HG02973 (cell line): ENCODE measurements around the gene ADTRP.

Experiments
- ATAC-seq: cut with Tn5 transposase; IDR thresholded peaks from one replicate; pipeline ENCODE4 v1.9.1; 2021; ENCODE audit warnings: moderate library complexity; ENCODE audit not compliant: unreplicated experiment

The ADTRP gene, protein sequence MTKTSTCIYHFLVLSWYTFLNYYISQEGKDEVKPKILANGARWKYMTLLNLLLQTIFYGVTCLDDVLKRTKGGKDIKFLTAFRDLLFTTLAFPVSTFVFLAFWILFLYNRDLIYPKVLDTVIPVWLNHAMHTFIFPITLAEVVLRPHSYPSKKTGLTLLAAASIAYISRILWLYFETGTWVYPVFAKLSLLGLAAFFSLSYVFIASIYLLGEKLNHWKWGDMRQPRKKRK

DNA sequence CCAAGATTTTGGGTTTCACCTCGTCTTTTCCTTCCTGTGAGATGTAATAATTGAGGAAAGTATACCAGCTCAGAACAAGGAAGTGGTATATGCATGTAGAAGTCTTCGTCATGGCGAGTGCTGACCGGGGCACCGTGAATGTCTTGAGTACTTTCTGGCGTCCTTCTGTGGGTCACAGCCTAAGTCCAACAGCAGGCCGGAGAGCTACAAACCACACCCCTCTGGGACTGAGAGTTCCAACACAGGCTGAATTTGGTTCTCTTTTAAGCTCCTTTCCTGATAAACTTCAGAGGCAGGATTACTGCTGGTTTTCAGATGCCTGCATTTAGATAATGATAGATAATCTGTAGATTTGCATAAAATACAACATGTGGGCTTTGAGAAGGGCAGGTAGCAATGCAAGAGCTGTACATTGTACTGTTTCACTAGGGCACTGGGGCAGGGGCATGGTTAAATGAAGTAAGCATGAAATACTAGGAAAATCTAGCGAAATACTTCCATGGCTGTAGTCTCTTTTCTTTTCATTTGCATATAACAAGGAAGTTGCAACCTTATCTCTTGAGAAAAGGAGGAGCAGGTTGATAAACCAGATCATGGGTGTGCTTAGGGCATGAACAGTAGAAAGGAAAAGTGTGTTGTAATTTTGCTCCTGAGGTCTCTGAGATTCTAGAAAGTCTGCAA, at the start of gene ADTRP:
TSS of gene ADTRP (minus strand) at position 156 of the 681 bp plus-strand sequence. CDS start at position 112, 44 bp downstream.
- no peak for ATAC-seq

DNA sequence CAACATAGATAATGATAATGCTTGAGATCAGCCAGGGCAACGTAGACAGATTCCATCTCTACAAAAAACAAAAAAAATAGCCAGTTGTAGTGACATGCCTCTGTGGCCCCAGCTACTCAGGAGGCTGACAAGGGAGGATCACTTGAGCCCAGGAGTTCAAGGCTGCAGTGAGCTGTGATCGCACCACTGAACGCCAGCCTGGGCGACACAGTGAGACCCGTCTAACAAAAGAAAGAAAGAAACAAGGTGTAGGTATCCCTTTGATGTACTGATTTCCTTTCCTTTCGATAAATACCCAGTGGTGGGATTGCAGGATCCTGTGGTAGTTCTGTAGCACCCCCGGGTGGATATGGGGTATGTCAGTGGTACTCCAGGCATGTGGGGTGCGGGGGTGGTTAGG, 48.2 kb upstream of the ADTRP start:
- no peak for ATAC-seq

DNA sequence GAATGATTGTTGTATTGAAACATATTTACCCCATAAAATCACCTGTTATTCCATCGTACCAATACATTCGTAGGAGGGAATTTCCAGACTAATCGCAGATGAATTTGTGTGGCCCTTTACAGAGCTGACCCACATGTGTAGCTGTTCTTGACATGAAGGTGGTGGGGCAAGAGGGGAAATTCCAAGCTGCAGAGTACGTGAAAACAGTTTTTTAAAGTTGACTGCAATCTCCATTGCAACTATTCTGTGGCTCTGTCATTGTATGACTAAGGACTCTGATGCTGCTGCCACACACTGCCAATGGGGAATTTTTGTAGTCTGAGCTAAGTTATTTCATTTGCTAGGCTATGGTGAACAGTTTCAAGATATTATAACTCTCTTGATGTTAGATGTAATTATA, 46.4 kb upstream of the ADTRP start:
- ATAC-seq: peak; percentile 70

DNA sequence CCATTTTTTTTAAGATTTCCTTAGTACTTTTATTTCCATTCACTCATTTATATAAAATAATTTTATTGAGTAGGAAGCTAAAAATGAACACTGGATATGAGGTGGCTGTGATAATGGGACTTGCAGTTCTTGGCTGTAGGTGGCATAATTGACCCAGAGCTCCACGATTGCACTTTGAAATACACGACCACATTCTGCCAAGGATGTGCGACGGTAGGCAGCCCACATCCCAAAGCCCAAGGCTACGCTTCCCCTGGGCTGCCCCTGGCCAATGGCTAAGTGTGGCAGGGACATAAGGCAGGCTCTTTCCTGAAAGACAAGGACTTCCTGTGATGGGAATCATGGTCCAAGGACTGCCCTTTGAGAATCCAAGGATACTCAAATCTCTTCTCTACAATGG, 43.7 kb upstream of the ADTRP start:
- ATAC-seq: no peak

DNA sequence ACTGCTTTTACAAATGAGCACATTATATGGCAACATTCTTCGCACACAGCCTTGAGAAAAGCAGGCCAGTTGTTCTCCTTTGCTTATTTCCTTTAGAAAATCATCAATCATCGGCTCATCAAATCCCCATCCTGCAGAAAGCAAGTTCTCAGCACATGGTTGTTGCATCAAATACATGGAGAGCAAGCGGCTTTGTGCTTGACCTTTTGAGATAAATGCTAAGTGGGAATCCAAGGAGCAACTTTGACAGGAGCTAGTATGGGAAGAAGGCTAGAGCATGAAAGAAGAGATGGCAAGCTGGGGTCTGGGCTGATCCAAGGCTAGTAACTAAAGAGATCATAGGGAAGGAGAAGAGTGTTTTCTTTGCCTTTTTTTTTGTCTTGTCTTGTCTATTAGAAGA, 43.2 kb upstream of the ADTRP start:
- no peak for ATAC-seq

DNA sequence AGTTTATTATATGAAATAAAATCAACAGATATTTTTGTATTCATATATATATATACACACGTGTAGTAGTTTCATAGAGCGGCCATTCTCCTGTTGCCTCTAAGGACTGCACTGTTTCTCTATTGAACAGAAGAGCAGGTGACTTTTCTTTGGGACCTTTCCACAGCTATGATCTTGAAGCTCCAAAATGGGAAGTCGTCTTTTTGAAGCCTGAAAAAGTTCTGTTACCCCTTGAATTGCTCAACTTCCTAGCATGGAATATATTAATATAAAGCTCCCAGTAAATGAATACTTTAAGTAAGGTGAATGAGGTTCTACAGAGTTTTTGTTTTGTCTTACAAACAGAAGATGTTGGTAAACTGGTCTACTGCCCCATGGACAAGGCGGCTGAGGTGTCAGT, 42.2 kb upstream of the ADTRP start:
- ATAC-seq: no peak

DNA sequence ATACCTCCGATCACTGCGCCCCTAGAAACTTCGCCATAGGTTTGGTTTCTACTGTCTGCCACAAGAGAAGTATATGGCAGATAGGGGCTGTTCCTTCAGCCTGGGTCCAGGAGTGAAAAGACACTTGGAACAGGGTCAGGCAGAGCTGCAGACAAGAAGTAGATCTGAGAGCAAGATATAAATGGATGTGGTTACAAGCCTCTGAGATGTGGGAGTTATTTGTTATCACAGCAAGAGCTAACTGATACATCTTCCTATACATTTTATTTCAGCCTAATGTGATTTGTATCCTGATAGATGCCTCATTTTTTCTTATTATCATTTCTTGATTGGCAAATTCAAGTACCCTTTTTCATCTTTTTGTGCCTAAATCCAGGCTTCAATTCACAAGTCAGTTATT, 40.9 kb upstream of the ADTRP start:
- ATAC-seq: no peak

DNA sequence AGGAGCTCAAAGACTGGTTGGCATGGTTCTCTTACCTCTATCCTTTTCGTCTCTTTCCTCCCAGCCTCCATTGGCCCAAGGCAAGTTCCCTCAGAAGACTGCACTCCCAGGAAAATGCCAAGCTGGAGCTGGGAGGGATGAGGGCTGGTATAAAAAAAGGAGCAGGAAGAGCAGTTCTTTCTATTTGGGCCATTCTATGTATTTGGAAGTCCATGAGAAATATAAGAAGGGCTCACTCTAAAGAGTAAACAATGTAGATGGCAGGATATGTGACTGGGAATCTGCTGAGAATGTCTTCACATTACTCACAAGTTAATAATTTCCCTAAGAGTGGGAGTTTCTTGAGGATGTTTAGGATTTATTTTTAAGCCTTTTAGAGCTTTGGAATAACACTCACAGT, 36.6 kb upstream of the ADTRP start:
- no peak for ATAC-seq

DNA sequence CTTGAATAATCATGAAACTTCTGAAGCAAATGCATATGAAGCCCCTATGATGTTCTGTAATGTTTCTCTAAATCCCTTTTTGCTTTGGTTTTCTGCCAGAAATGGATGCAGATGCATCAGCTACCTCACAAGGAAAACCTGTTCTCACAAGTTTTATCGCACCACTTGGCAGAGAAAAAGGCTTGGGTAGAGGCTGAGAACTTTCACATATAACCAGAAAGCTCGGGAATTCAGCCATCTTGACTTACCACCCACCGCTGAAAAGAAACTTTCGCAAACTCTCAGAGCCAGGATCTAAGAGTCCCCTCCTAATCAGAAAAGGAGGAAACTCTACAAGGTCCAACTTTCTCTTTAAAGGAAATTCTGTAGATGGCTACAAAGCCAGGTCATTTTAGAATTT, 36.2 kb upstream of the ADTRP start:
- ATAC-seq: no peak

DNA sequence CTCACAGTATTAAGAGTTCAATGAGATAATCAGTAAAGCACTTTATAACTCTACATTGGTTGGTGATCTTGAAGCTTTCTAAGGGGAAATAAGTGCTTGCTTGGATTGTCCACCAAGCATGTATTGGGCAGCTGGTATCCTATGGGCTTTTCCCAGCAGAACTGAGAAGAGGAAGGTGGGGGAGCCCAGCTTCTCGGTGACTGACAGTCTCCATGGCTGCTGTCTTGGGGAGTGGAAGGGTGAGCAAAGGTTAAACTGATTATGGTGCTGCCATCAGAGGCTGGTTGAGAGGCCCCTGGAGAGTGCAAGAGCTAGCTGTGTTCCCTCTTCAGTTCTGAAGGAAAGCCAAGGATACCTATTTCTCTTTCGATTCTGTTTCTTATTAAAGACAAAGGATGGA, 35.5 kb upstream of the ADTRP start:
- no peak for ATAC-seq

DNA sequence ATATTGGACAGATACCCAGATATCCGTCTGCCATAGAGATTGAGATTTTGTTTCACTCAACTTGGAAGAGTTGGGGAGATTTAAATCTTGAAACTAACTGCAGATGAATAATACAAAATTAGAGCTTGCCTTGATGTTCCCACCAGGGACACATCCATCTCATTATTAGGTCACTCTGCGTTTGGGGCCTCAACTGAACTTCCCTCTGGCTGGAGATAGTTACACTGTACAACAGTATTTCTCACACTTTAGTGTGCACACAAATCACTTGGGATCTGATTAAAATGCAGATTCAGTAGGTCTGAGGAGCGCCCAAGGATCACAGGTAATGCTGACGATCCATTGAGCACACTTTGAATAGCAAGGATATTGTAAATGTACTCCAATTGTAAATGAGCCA, 35.0 kb upstream of the ADTRP start:
- ATAC-seq: no peak

DNA sequence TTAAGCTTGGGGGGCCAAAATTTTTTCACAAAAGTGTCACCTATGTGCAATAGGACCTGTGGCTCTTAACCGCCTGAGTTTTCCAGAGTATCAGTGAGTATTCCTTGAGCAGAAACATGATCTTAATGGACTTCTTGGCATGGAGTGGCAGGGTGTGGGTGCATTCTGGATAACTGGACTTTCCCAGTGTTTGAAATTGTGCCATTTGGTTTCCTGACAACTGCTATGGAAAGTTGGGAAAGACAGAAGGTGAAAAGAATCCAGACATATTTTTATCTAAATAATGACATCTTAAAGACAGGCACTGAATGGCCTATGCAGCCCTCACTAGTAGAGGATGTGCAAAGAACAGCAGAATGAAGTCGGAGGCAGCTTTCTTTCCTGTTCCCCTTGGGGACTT, 34.3 kb upstream of the ADTRP start:
- no peak for ATAC-seq

DNA sequence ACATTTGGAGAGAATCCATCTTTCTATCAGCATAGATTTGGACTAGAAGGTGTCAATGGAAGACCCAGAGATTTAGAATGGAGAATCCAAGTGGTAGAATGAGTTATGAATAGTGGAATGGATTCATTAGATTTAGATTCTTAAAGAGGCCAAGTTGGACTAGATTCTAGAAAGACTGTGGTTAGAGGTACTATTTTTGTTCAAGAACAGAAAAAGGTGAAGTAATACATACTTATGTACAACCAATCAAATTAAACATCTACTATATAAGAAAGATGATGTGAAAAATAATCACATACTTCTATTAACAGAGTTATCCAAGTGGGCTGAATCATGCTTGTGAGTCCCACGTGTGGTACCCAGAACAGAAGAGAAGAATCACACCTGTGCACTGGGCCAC, 33.8 kb upstream of the ADTRP start:
- ATAC-seq: no peak

DNA sequence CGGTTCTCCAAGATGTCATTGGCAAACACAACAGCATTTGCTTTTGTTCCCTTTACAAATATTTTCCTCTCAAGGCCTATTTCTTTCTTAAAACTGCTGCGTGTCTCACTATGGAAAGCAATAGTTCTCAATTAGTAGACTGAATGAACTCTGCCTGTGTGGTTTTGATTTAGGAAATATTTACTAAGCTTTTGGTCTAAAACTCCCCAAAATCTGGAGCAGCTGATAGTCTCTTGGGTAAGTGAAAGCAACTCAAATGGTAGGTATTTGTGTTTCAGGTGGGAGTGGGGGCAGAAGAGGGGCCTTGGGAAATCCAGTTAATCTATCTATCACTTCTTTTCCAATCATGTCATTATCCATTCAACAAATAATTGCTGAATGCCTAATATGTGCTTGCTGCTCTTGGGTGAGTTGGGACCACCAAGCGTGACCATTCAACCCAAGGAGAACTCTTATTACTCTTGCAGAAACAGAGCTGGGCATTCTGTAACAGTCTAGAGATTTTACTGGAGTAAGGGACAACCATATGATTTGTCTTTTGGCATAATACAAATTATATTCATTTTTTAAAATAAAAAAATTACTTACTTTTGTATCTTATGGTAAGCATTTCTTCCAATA, 33.2 kb upstream of the ADTRP start:
- no peak for ATAC-seq

DNA sequence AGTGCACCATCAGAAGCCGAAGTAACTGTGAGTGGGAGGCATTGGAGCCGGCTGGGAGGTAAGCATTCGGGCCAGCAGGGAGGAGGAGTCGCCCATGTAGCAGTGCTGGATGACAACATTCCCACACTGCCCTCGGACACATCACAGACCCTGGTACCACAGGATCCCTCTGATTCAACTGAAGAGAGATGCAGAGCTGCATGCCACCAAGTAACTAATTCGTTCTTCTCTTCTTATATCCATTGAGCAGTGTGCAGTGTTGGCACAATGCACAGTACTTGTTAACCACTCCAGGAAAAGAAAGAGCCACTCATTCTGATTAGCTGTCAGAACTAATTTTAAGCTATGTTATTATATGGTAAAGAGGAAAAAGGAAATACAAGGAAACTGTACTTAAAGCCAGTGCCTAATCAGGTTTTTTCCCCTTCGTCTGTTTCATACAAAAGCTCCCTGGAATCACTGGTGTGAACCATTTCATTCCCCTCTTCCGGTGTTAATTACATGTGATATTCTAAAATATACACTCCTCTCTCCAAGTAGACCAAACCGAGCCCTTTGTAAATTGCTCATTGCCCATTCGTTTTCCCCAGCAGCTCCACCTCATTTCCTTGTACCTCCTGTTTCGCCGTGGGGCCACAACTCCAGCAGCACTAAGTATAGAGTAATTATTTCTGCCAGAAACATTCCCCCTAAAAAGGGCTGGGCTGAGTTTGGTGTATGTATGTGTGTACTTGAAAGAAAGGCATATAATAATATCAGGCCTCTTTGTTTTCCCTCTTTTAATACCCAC, 32.4 kb upstream of the ADTRP start:
- ATAC-seq: no peak

DNA sequence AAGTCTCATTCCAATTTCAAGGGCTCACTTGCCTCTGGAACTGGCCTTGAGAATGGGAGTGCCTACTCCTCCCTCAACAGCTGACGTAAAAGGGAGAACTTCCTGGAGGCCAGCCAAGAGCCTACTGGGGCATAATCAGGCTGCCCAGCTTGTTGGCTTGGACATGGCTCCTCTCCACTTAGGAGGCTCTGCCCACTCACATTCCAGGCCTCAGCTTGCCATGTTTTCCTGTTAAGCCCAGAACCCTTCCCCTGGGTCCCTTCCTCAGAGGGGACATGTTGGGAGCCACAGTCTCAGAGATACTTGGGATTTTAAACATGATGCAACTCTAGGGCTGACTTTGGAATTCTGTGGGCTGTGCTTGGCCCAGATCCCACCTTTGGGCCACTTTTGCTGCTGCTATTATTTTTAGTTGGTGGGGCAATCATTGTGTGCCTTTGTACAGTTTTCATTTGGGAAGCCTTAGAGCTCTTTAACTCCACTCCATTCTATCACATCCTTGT, 31.5 kb upstream of the ADTRP start:
- ATAC-seq: no peak

DNA sequence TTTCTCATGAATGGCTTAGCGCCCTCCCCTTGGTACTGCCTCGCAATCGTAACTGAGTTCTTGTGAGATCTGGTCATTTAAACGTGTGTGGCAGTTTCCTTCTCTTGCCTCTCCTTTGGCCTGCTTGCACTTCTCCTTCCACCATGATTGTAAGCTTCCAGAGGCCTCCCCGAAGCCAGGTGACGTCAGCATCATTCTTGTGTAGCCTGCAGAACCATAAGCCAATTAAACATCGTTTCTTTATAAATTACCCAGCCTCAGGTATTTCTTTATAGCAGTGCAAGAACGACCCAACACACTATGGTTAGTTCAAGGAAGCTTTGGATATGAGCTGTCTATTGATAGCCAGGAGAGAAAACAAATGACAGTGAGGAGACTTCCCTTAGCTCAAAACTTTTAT, 29.5 kb upstream of the ADTRP start:
- no peak for ATAC-seq

DNA sequence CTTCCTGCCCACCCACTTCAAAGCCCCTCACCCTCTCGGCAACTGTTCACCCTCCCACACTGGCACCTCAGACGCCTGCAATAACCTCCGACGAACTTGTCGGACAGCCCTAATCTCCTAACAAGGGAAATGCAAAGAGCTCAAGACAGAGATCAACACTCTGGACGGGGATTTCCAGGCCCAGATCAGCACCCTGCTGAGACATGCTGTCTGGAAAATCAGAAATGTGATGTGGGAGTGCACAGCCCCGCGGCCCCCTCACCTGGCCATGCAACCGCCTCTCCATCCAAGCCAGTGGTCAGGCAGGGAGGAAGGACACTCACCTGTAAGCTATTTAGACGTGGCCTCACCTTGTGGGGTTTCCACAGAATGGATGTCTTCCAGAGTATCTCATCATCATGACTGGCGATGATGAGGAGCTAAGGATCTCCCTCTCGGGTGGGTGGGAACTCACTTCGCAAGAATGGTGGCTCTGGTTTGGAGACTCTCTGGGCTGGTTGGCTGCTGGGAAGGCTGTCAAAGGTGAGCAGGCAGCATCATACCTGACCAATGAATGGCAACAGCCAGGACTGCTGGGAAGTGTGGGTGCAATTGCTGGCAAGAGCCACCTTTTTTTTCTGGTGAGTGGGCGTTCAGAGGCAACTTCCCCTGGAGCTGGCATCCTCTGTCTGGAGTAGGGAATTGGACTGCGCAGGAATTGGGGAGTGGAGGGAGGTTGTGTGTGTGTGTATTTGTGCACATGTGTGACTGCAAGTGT, 28.1 kb upstream of the ADTRP start:
- ATAC-seq: no peak

DNA sequence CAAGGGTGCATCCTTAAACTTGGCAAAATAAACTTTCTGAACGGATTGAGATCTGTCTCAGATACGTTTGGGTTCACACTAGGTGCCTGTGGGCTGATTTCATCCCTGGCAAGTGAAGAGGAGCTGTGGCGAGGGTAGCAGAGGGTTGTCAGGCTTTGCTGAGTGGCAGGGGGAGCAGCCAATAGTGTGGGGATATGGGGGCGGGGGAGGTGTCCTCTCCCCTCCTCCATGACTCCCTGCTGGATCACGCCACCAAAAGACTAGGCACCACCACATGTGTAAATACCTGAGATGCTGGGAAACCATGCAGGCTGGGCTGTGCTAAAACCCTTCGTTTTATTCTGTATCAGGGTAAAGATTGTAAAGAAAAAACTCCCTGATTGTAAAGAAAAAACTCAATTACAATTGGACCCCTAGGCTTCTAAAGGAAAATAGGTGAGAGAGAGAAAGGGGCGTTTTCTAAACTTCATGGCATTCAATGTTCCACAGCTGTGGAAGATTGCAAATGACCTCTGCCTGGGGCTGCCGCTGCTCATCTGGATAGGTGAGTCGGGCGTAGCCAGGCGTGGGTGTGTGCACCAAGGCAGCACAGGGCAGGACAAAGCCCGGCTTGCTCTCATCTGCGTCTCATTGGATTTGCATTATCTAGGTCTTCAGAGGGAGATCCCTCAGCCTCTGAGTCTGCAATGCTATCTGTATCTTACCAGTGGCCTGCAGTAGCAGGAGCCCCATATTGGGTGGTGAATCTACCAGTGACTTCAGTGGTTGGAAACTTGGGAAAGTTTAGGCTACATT, 26.9 kb upstream of the ADTRP start:
- no peak for ATAC-seq

DNA sequence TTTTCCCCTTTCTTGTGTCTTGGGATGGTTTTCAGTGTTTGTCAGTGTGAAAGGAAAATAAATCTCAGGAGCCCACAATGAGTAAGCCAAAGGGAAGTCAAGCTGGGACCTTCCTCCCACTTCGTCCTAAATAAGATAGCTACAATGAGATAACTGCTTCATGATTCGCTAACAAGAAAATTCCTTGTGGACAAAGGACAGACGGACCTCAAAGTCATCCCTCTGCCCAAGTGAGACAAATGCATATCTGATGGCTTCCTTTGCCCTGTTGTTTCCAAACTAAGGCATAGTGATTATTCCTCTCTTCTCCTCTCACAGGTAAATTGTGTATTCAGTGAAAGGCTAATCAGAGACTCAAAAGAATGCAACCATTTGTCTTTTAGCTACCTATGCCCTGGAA, 26.1 kb upstream of the ADTRP start:
- no peak for ATAC-seq
